Kasumi-1 (cell line): ENCODE results near the gene ADM.

ENCODE experiments used
- DNase-seq, 2 experiments: peaks; one replicate each; lab custom pipeline; 2025; lab: John Stamatoyannopoulos, UW

The ADM gene

GRCh38 chr11:10289765-10290380, 15.0 kb upstream of the ADM start:
- no peak for DNase-seq

- no peak for DNase-seq
These were observed 12.9 kb upstream of the ADM start for GRCh38 chr11:10291801-10292638.

- DNase-seq, result peak; percentile 34 to 44
These were observed 11.2 kb upstream of the ADM start, which contains the start of gene SBF2 for GRCh38 chr11:10293423-10294289. Gene SBF2 (minus strand): TSS chr11:10294219. CDS start chr11:10294069, 150 bp downstream.

- no peak for DNase-seq
These were observed 10.5 kb upstream of the ADM start for GRCh38 chr11:10294290-10294953.

GRCh38 chr11:10295064-10295901, 9.6 kb upstream of the ADM start:
- peak; percentile 15 to 28 for DNase-seq

GRCh38 chr11:10298342-10298741, 6.5 kb upstream of the ADM start:
- peak; percentile 59 to 70 for DNase-seq

GRCh38 chr11:10301656-10302358, 3.1 kb upstream of the ADM start:
- DNase-seq, result no peak

GRCh38 chr11:10302359-10302743, 2.5 kb upstream of the ADM start:
- no peak for DNase-seq

- DNase-seq, result peak in 1 of 2 experiments; percentile 11
These were observed 1.9 kb upstream of the ADM start for GRCh38 chr11:10302744-10303557.

GRCh38 chr11:10303558-10304363, 1.1 kb upstream of the ADM start:
- DNase-seq, result peak; percentile 23 to 47

GRCh38 chr11:10305262-10305963, 540 bp downstream of the ADM start:
- DNase-seq, result peak; percentile 27 to 41

GRCh38 chr11:10305964-10306918, 1.4 kb downstream of the ADM start:
- DNase-seq, result peak in 1 of 2 experiments; percentile 9

GRCh38 chr11:10307022-10307399, 2.1 kb downstream of the ADM start:
- peak; percentile 12 to 48 for DNase-seq

GRCh38 chr11:10307400-10308200, 2.7 kb downstream of the ADM start:
- peak; percentile 59 to 79 for DNase-seq

GRCh38 chr11:10308201-10308954, 3.5 kb downstream of the ADM start:
- DNase-seq, result no peak
